Stimulated activated memory B cell treated with anti-CD40 and anti-IgM and Interleukin-4, amounts not matched to agents 10 μg/mL and 1 μg/mL and 100 μg/mL, for 72 hours (primary cell): ENCODE results near the gene BET1L.

ENCODE experiments used
- ATAC-seq: fragments of 150-1000 bp; cut with Tn5 transposase; 2 replicates; pipeline ENCODE4 v1.10.0; 2021
- H3K27ac Mint-ChIP-seq: one replicate; pipeline ENCODE4 v1.8.0; 2022; ENCODE audit warnings: mild to moderate bottlenecking, mixed read lengths
- H3K27me3 Mint-ChIP-seq: one replicate; pipeline ENCODE4 v1.8.0; 2022; ENCODE audit warnings: mixed read lengths
- H3K36me3 Mint-ChIP-seq: one replicate; pipeline ENCODE4 v1.8.0; 2022; ENCODE audit warnings: mixed read lengths
- H3K4me1 Mint-ChIP-seq: one replicate; pipeline ENCODE4 v1.8.0; 2022; ENCODE audit warnings: mixed read lengths
- H3K4me3 Mint-ChIP-seq: one replicate; pipeline ENCODE4 v1.8.0; 2022; ENCODE audit warnings: mild to moderate bottlenecking, moderate library complexity, mixed read lengths
- H3K9me3 Mint-ChIP-seq: one replicate; pipeline ENCODE4 v1.8.0; 2022; ENCODE audit warnings: mixed read lengths

Gene BET1L

GRCh38 chr11:218815-219593, 11.8 kb upstream of the BET1L start:
- Mint-ChIP-seq H3K4me3 (no peak overlapping the region), H3K4me1 (peaks cover 4% of the 10 kb centered on the region), H3K9me3 (no peaks in the 10 kb centered on the region), H3K27me3 (no peaks in the 10 kb centered on the region), H3K27ac (no peak overlapping the region), H3K36me3 (peaks cover 33% of the 10 kb centered on the region)
- ATAC-seq, result no peak

DNA sequence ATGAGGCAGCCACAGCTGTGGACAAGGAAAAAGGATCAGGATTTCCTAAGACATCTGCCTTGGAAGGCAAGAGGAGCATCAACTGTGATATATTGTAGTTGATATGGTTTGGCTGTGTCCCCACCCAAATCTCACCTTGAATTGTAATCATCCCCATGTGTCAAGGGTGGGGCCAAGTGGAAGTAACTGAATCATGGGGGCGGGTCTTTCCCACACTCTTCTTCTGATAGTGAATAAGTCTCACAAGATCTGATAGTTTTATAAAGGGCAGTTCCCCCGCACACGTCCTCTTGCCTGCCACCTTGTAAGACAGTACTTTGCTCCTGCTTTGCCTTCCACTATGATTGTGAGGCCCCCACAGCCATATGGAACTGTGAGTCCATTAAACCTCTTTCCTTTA, 10.5 kb upstream of the BET1L start:
- Mint-ChIP-seq H3K27me3 (no peaks in the 10 kb centered on the region), H3K27ac (no peak overlapping the region), H3K4me1 (peaks cover 4% of the 10 kb centered on the region), H3K9me3 (no peaks in the 10 kb centered on the region), H3K4me3 (no peak overlapping the region), H3K36me3 (peaks cover 29% of the 10 kb centered on the region)
- ATAC-seq, result no peak

GRCh38 chr11:216081-216974, 9.1 kb upstream of the BET1L start:
- no peak for ATAC-seq
- Mint-ChIP-seq H3K36me3 (peaks cover 25% of the 10 kb centered on the region), H3K4me1 (peaks cover 4% of the 10 kb centered on the region), H3K27ac (peak overlapping the region; percentile 14), H3K9me3 (no peaks in the 10 kb centered on the region), H3K27me3 (no peaks in the 10 kb centered on the region), H3K4me3 (no peak overlapping the region)

GRCh38 chr11:215581-216037, 8.4 kb upstream of the BET1L start:
- Mint-ChIP-seq H3K27me3 (no peaks in the 10 kb centered on the region), H3K4me1 (peaks cover 9% of the 10 kb centered on the region), H3K9me3 (no peaks in the 10 kb centered on the region), H3K4me3 (no peak overlapping the region), H3K36me3 (peaks cover 29% of the 10 kb centered on the region), H3K27ac (peak overlapping the region; percentile 14)
- ATAC-seq, result no peak

DNA sequence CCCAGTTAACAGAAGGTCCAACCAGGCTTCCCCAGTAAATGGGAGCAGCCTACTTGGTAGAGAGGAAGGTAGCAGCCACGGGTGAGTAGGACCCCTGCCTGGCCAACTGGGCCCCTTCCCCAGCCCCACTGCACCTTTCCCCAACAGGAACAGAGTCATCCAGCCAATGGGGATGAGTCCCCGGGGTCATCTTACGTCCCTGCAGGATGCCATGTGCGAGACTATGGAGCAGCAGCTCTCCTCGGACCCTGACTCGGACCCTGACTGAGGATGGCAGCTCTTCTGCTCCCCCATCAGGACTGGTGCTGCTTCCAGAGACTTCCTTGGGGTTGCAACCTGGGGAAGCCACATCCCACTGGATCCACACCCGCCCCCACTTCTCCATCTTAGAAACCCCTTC, 6.9 kb upstream of the BET1L start:
- peaks cover 31% of the 10 kb centered on the region for H3K36me3 Mint-ChIP-seq
- H3K9me3 Mint-ChIP-seq, result no peaks in the 10 kb centered on the region
- no peak overlapping the region for H3K4me3 Mint-ChIP-seq
- peaks cover 22% of the 10 kb centered on the region for H3K4me1 Mint-ChIP-seq
- H3K27ac Mint-ChIP-seq, result no peak overlapping the region
- no peak for ATAC-seq
- no peaks in the 10 kb centered on the region for H3K27me3 Mint-ChIP-seq

DNA sequence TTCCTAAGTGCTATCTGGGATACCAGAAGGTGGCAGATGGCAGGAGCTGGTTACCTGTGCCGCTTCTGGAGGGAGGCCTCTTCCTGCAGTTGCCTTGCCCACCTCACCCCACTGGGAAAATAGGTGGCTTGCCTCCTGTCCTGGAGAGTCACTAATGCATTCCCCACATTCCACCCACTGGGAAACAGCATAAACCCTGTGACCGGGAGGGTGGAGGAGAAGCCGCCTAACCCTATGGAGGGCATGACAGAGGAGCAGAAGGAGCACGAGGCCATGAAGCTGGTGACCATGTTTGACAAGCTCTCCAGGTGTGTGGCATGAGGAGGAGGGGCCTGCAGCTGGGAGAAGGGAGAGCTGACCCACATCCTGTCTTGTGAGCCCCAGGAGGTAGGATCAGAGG, 5.9 kb upstream of the BET1L start:
- no peak for ATAC-seq
- peaks cover 35% of the 10 kb centered on the region for H3K36me3 Mint-ChIP-seq
- no peaks in the 10 kb centered on the region for H3K27me3 Mint-ChIP-seq
- no peak overlapping the region for H3K4me3 Mint-ChIP-seq
- H3K4me1 Mint-ChIP-seq, result peaks cover 22% of the 10 kb centered on the region
- H3K27ac Mint-ChIP-seq, result peak overlapping the region; percentile 4
- H3K9me3 Mint-ChIP-seq, result no peaks in the 10 kb centered on the region

DNA sequence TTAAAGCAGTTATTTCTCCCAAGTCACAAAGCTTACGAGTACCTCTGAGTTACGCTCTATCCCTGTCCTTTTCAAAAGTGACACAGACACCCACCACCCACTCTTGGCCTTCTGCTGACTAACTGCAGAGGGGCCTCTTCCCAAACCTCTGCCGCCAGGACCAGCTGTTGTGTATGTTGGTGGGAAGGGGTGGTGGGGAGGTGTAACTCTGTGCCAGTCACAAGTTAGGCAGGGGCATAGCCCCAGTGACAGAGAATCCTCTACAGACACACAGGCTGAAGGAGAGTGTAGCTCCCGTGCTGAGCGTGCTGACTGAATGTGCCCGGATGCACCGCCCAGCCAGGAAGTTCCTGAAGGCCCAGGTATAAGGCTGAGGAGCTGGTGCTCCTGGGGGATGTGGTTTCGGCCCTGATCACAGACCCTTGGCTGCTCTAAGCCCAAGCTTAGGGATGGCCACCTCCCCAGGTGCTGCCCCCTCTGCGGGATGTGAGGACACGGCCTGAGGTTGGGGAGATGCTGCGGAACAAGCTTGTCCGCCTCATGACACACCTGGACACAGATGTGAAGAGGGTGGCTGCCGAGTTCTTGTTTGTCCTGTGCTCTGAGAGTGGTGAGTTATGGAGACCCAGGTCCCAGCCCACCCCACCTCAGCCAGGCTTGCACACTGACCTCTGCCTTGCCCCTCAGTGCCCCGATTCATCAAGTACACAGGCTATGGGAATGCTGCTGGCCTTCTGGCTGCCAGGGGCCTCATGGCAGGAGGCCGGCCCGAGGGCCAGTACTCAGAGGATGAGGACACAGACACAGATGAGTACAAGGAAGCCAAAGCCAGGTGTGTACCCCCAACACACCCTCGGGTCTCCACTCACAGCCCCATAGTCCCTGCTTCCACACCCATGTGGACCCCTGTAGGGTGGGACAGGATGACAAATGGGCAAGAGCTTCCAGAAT, 5.2 kb upstream of the BET1L start:
- H3K4me1 Mint-ChIP-seq, result peaks cover 22% of the 10 kb centered on the region
- H3K4me3 Mint-ChIP-seq, result no peak overlapping the region
- peaks cover 35% of the 10 kb centered on the region for H3K36me3 Mint-ChIP-seq
- no peaks in the 10 kb centered on the region for H3K9me3 Mint-ChIP-seq
- H3K27ac Mint-ChIP-seq, result peak overlapping the region; percentile 4
- no peak for ATAC-seq
- H3K27me3 Mint-ChIP-seq, result no peaks in the 10 kb centered on the region

DNA sequence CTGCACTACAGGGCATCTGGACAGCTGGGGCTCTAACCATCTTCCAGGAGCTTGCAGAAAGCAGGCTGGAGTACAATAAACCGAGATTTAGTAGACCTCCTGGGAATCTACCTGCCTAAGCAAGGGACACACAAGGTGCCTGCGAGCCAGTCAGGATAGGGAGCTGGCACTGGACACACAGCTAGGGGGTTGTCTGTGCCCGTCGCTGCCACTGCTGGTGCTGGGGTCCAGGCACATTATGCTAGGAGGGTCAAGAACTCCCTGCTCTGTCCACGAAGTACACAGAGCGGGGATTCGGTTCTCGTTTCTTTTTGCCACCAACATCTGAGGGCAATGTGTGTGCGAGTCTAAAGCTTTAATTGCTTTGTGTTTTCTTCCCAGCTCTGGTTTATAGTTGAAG, 4.5 kb upstream of the BET1L start:
- Mint-ChIP-seq H3K27ac (no peak overlapping the region), H3K9me3 (no peaks in the 10 kb centered on the region), H3K4me3 (no peak overlapping the region), H3K36me3 (peaks cover 35% of the 10 kb centered on the region), H3K4me1 (peaks cover 24% of the 10 kb centered on the region), H3K27me3 (no peaks in the 10 kb centered on the region)
- no peak for ATAC-seq

DNA sequence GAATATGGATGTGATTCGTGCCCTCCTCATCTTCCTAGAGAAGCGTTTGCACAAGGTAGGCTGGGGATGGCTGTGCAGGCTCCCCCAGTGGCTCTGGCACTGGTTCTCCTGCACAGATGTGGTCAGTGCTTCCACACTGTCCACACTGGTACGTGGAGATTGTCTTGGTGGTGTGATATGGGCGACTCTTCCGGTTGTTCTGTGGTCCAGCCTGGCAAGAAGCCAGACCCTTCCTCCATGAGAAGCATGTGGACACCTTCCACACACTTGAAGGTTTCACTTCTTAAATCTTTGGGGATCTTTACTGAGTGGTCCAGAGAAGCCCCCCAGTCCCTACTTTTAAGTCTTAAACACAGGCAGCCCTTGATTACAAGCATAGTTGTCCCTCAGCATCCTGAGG, 4.1 kb upstream of the BET1L start:
- no peak overlapping the region for H3K4me3 Mint-ChIP-seq
- peaks cover 29% of the 10 kb centered on the region for H3K4me1 Mint-ChIP-seq
- no peak overlapping the region for H3K27ac Mint-ChIP-seq
- H3K27me3 Mint-ChIP-seq, result no peaks in the 10 kb centered on the region
- peaks cover 35% of the 10 kb centered on the region for H3K36me3 Mint-ChIP-seq
- ATAC-seq, result no peak
- H3K9me3 Mint-ChIP-seq, result no peaks in the 10 kb centered on the region

DNA sequence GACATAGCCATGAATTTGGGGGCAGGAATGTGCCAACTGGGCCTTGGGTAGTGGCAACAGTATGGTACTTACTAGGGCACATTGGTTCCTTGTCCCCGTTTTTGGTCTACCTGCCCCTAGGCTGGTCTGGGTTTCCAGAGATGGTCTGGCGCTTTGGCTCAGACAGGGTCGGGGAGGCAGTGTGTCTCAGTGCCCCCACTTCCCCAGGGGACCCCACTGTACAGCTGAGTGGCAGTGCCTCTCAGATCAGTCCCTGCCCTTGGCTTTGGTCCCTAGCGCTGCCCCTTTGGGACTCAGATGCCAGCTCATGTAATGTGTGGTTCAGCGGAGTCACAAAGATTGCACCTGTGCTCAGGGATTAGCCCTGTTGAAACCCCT, 3.6 kb upstream of the BET1L start:
- no peak for ATAC-seq
- no peak overlapping the region for H3K4me3 Mint-ChIP-seq
- peaks cover 35% of the 10 kb centered on the region for H3K36me3 Mint-ChIP-seq
- peaks cover 34% of the 10 kb centered on the region for H3K4me1 Mint-ChIP-seq
- no peaks in the 10 kb centered on the region for H3K9me3 Mint-ChIP-seq
- peak overlapping the region; percentile 93 for H3K27ac Mint-ChIP-seq
- no peaks in the 10 kb centered on the region for H3K27me3 Mint-ChIP-seq

DNA sequence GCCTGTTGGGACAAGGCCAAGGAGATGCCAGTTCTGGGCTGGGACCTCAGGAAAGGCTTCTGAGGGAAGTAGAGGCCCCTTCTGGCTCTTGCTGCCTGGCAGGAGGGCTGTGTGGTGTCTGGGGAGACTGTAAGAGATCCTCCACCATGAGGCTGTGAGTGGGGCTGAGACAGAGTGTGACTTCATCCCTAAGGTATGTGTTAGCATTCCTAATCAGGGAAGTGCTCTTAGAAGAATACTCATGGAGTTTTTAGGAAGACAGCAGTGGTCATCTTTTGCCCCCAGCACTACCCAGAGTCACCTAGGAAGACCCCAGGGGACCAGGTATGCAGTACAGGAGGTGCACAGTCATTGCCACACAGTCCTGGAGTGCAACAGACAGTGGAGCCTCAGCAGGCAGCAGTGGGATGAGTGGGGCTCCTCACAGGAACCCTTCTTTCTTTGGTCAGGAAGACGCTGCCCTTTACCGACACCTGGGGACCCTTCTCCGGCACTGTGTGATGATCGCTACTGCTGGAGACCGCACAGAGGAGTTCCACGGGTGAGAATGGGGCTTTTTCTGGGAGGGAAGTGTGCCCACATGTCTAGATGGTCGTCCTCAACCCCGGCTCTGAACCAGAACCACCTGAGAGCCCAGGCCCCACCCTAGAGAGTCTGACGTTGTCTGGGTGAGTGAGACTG, 3.1 kb upstream of the BET1L start:
- Mint-ChIP-seq H3K4me3 (peak overlapping the region; percentile 87), H3K9me3 (no peaks in the 10 kb centered on the region), H3K4me1 (peaks cover 35% of the 10 kb centered on the region), H3K36me3 (peaks cover 35% of the 10 kb centered on the region), H3K27ac (peak overlapping the region; percentile 93), H3K27me3 (no peaks in the 10 kb centered on the region)
- no peak for ATAC-seq

GRCh38 chr11:209275-210121, 2.3 kb upstream of the BET1L start:
- no peak for ATAC-seq
- Mint-ChIP-seq H3K4me3 (peak overlapping the region; percentile 87), H3K36me3 (peaks cover 34% of the 10 kb centered on the region), H3K9me3 (no peaks in the 10 kb centered on the region), H3K27me3 (no peaks in the 10 kb centered on the region), H3K27ac (peak overlapping the region; percentile 93), H3K4me1 (peaks cover 36% of the 10 kb centered on the region)

GRCh38 chr11:208917-209260, 1.7 kb upstream of the BET1L start:
- peaks cover 38% of the 10 kb centered on the region for H3K4me1 Mint-ChIP-seq
- ATAC-seq, result peak; percentile 2
- peaks cover 30% of the 10 kb centered on the region for H3K36me3 Mint-ChIP-seq

More at GRCh38 chr11:208917-209260, 1.7 kb upstream of the BET1L start:
- H3K27ac Mint-ChIP-seq, result peak overlapping the region; percentile 93
- no peaks in the 10 kb centered on the region for H3K9me3 Mint-ChIP-seq
- no peaks in the 10 kb centered on the region for H3K27me3 Mint-ChIP-seq
- peak overlapping the region; percentile 87 for H3K4me3 Mint-ChIP-seq
